HG03159 (cell line): ENCODE data around the gene OPRL1.

ENCODE experiments used
- ATAC-seq: cut with Tn5 transposase; IDR thresholded peaks from one replicate; pipeline ENCODE4 v1.9.1; 2021; ENCODE audit warnings: mild to moderate bottlenecking, moderate library complexity; ENCODE audit not compliant: unreplicated experiment

OPRL1 gene

DNA sequence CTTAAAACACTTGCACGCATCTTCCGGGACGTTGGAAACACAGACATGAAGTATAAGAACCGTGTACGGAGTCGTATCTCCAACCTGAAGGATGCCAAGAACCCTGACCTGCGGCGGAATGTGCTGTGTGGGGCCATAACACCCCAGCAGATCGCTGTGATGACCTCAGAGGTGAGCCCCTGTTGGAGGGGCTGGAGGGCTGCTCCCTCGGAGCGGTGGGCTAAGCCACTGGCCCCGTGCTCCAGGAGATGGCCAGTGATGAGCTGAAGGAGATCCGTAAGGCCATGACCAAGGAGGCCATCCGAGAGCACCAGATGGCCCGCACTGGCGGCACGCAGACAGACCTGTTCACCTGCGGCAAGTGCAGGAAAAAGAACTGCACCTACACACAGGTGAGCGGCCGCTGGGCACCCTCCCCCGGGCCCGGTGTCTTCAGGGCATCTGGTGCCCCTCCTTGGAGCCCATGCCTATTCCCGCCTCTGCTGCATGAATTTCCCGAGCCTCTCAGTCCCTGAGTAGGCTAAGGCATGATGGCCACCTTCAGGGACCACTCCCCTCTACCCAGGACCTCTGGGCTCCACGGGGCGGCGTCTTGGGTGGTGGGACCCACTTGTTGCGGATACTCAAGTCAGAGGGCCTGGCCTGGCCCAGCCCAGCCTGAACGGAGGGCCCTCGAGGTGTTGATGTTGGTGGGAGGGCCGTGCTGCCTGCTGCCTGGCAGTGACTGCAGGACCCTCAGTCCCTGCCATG is 9.5 kb upstream of the OPRL1 start:
- no peak for ATAC-seq

- ATAC-seq, result no peak
These were observed 8.2 kb upstream of the OPRL1 start for GRCh38 chr20:64071341-64072332.

- no peak for ATAC-seq
These were observed 7.3 kb upstream of the OPRL1 start for GRCh38 chr20:64072498-64073063.

- ATAC-seq, result no peak
These were observed 6.3 kb upstream of the OPRL1 start for GRCh38 chr20:64073476-64074183.

GRCh38 chr20:64074184-64074789 is 5.6 kb upstream of the OPRL1 start:
- no peak for ATAC-seq

GRCh38 chr20:64074963-64075362 is 4.9 kb upstream of the OPRL1 start:
- no peak for ATAC-seq

DNA sequence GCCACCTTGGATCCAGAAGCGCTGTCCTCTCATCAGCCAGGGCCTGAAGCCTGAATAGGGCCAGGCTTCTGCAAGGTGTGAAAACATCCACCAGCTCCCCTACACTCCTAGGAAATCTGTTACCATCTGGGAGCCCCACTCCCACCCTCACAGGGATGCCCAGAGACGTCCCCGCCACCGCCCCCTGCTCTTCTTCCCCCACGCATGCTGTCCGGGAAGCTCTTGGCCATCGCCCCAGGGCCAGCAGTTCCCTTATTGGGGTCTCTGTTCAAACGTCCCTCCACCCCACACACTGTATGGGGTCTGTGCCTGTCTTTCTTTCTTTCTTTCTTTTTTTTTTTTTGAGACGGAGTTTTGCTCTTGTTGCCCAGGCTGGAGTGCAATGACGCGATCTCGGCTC is 4.3 kb upstream of the OPRL1 start:
- no peak for ATAC-seq

- no peak for ATAC-seq
These were observed 3.6 kb upstream of the OPRL1 start for GRCh38 chr20:64076061-64076997.

GRCh38 chr20:64077094-64077493 is 2.8 kb upstream of the OPRL1 start:
- ATAC-seq, result no peak

DNA sequence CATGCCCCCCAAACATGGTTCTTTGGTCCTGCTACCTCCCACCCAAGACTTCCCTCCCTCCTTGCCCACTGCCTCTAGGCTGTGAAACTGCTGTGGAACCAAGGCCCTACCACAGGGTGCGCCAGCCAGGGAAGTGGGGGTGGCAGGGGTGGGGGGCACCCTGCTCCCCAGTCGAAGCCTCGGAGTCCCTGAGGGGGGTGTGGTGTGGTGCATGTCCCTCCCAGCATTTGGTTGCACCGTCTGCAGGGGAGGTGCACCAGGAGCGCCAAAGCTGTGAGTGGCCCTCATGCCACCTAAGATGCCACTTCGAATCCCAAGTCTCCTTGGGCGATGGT is 2.4 kb upstream of the OPRL1 start:
- ATAC-seq, result no peak

DNA sequence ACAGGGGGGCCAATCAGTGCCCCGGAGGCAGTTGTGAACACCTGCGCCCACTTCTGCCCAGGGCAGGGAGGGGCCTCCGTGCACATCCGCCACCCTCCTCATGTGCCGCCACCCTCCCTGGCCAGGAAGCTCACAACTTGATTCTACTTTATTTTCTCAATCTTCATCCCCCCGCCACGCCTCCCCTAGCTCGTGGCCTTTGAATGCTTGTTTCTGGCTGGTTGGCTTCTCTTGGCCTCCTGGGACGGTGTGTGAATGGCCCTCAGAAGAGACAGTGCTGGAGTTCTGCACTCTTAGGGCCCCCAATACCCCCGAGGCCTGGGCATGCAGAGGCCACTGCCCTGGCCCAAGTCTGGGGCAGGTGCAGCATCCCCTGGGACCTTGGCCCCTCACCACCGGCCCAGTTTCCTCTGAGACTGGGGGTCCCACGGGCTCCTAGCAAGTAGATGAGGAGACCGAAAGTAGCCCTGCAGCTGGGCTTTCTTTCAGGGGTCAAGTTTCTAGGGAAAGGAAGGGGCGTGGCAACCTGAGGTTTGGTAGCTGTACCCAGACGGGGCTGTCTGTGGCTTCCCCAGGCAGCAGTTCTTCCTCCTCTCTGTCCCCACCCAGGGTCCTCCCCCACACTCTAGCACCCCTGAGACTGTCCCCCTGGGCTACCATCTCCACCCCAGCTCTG is 1.9 kb upstream of the OPRL1 start:
- ATAC-seq, result no peak

DNA sequence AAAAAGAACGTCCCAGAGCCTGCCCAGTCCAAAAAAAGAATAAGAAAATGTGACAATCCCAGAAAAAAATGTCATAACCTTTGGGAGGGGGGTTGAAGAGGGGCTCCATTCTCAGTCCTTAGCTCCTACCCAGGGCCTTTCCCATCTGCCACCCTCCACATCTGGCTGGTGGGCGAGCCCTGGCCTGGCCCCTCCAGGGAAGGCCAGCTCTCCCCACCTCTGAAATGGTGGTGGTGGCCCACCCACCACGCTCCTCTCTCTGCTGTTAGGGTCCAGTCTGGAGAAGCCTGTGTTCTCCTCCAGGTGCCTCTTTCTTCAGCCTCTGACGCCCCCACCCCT is 979 bp upstream of the OPRL1 start:
- no peak for ATAC-seq

DNA sequence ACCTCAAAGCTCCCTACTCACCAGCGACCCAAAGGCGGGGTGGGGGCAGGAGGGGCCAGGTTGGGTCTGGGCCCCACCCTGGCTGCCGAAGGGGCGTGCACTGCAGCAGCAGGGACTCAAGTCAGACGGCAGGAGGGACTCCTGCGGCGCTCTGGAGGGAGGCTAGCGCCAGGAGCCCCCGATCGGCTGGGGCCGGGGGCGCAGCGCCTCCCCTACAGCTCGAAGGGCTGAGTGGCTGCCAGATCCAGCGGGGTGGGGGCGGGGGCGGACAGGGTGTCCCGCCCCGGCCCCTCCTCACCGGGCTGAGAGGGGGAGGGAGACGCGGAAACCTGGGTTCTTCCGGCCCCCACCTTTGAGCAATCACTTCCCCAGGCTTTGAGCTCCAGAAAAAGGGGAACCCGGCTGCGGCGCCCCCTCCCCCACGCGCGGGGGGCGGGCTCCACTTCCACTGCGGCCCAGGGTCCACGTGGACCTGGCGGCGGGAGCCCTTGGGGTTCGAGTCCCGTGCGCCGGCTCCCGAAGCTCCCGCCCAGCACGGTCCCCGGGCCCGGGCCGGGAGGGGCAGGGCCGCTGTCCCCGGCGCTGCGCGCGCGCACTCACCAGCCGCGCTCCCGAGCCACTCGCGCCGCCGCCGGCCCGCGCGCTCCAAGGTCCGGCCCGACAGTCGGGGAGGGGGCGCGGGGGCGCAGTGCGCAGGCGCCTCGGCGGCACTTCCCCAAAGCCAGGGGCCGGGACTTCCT is 439 bp upstream of the OPRL1 start, which contains the start of gene RGS19:
TSS of gene RGS19 (minus strand) at position 246 of the 740 bp plus-strand sequence. CDS start 2,632 bp downstream, outside the sequence.
- ATAC-seq, result peak; percentile 42

DNA sequence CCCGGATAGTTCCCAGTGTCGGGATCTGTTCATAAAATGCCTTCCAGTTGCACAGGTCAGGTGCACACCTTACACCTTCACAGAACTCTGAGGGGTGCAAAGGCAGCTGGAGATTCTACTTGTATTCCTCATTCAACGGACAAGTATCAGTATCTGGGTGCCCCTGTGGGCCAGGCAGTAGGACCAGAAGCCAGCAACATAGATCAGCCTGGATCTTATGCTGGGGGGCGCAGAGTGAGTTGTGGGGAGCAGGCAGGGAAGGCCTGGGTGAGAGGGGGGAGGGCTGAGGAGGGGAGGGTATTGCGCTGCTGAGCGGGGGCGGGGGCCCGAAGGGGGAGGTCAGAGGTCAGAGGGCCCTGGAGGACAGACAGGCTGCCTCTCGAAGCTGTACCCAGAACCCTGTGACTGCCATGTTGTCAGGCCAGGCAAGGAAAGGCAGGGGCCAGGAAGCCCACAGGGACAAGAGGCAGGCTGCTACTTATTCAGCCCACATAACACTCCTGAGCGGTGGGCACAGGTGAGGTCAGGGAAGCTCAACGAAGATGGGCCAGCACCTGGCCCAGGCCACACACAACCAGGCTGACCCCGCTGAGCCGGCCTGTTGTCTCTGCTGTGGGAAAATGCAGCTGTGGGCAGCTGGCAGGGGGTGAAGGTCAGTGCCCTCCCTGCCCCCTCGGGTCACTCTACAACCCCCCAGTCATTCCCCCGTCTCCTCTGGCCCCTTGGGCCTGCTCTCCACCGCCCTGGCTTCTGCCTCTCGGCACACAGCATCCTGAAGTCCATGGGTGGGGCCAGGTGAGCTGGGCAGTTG is 1.1 kb downstream of the OPRL1 start:
- ATAC-seq, result no peak

DNA sequence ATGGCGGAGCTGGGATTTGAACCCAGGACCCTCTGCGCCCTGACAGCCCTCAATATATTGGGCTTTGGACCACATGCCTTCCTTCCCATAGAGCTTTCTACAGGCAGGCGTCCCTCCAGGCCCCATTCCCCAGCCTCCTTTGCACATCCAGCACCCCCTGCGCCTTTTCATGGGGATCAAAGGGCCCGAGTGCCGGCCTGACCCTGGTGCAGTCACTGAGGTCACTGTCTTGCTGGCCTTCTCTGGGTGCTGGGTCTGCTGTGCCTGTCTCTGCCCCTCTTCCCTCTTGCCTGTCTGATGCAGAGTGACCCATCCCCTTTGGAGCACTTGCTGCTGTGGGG is 1.7 kb downstream of the OPRL1 start:
- no peak for ATAC-seq

GRCh38 chr20:64082126-64082731 is 2.3 kb downstream of the OPRL1 start:
- ATAC-seq, result no peak

GRCh38 chr20:64082820-64083377 is 3.0 kb downstream of the OPRL1 start:
- ATAC-seq, result no peak
